Measurements from ENCODE around the gene SLC39A1. TPM values are rescaled to one million over a fixed set of nuclear protein-coding genes. Genes with fewer than 3 reads are reported as not detected.

The SLC39A1 gene
- total and polyA plus RNA-seq, 2 experiments from 2014 or later: 87.3 to 220 TPM

DNA sequence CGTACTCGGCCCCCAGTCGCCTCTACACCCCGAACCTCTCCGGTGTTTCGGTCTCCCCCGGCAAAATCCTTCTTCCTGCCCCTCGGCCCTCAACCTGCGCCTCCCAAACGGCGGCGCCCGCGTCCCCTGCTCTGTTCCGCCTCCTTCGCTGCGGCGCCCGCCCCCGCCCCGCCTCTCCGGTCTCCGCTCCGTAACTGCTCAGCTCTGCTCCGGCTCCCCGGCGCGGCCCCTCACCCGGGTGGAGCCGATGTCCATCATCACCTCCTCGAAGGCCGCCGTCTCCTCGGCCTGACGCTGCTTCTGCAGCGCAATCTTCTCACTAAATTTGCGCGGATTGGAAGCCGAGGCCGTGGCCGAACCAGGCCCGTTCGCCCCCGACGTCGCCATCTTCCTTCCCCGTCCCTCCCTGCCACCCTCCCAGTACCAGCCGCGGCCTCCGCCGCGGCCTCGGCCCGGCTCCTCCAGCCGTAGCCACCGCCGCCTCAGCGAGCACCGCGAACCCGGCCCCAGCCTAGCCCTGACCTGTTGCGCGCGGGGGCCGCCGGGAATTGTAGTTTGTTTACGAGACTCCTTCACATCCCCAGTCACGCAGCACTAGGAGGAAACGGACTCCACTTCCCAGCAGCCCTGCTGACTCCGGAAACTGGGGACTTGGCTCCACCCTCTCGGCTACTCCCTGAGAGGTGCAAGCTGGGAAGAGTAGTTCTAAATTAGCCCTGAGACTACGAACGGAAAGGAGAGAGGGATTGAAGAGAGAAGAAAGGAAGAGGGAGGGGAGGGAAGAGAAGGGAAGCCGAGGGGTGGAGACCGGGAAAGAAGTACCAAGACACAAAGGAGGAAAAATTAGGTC lies 5.0 kb downstream of the SLC39A1 start, which contains the start of gene CRTC2:
Gene CRTC2, minus strand, starts transcription at position 502 of the 850 bp plus-strand sequence. Its CDS starts 115 bp downstream, at position 387.
- DNase-seq (ENCODE audit: low spot score) (peak; percentile 100), ATAC-seq (peak; percentile 82)
- Histone ChIP-seq H3K79me2 (replicated peaks; ENCODE audit: insufficient read depth) (peaks cover 73% of the 10 kb centered on the region), H4K20me1 (replicated peaks; ENCODE audit: insufficient read depth) (peaks cover 25% of the 10 kb centered on the region), H3K4me1 (ENCODE audit: insufficient read depth) (peaks cover 29% of the 10 kb centered on the region), H3K4me3 (peak within 1 kb of the TSS; percentile 98), H3K27ac (ENCODE audit: low read depth) (peak within 1 kb of the TSS; percentile 93), H3K4me2 (peak within 1 kb of the TSS; percentile 99), H2AFZ (0 out of 2 replicates have a peak within 1 kb of the TSS, but pooled peaks have one; percentile 7), H3K36me3 (ENCODE audit: insufficient read depth) (peaks cover 14% of the 10 kb centered on the region), H3K27me3 (ENCODE audit: insufficient read depth) (no peaks in the 10 kb centered on the region), H3F3A (replicated peaks; ENCODE audit: low read depth) (peaks cover 31% of the 10 kb centered on the region), H3K9me2 (ENCODE audit: insufficient read depth) (no peaks in the 10 kb centered on the region)
- peaks cover 44% of the 10 kb centered on the region for H3K4me1 Mint-ChIP-seq
- H3K27ac Mint-ChIP-seq: peak within 1 kb of the TSS; percentile 98
- H3K27me3 Mint-ChIP-seq (ENCODE audit: insufficient read depth, low read depth, poor library complexity): peaks cover 30% of the 10 kb centered on the region
- peaks cover 3% of the 10 kb centered on the region; the same call in 2 of the 3 replicates for H3K9me3 Mint-ChIP-seq
- H3K4me3 Mint-ChIP-seq: peak within 1 kb of the TSS; percentile 99
- TF ChIP-seq ZNF114 (CRISPR knock-in tag; IDR thresholded peaks at IDR 0.05) (0 out of 2 replicates have a peak, but pooled peaks have one; percentile 23), CREB1 (CRISPR knock-in tag; IDR thresholded peaks at IDR 0.05; ENCODE audit: low read depth) (peak; percentile 70), STAT1 (IDR thresholded peaks at IDR 0.05; ENCODE audit: unreplicated experiment) (no peak), EZH2 (IDR thresholded peaks at IDR 0.05; ENCODE audit: low read depth, unreplicated experiment) (no peak), POLR2AphosphoS5 (IDR thresholded peaks at IDR 0.05; ENCODE audit: low read depth) (peak; percentile 92)
- TF ChIP-seq, protein P1, sequence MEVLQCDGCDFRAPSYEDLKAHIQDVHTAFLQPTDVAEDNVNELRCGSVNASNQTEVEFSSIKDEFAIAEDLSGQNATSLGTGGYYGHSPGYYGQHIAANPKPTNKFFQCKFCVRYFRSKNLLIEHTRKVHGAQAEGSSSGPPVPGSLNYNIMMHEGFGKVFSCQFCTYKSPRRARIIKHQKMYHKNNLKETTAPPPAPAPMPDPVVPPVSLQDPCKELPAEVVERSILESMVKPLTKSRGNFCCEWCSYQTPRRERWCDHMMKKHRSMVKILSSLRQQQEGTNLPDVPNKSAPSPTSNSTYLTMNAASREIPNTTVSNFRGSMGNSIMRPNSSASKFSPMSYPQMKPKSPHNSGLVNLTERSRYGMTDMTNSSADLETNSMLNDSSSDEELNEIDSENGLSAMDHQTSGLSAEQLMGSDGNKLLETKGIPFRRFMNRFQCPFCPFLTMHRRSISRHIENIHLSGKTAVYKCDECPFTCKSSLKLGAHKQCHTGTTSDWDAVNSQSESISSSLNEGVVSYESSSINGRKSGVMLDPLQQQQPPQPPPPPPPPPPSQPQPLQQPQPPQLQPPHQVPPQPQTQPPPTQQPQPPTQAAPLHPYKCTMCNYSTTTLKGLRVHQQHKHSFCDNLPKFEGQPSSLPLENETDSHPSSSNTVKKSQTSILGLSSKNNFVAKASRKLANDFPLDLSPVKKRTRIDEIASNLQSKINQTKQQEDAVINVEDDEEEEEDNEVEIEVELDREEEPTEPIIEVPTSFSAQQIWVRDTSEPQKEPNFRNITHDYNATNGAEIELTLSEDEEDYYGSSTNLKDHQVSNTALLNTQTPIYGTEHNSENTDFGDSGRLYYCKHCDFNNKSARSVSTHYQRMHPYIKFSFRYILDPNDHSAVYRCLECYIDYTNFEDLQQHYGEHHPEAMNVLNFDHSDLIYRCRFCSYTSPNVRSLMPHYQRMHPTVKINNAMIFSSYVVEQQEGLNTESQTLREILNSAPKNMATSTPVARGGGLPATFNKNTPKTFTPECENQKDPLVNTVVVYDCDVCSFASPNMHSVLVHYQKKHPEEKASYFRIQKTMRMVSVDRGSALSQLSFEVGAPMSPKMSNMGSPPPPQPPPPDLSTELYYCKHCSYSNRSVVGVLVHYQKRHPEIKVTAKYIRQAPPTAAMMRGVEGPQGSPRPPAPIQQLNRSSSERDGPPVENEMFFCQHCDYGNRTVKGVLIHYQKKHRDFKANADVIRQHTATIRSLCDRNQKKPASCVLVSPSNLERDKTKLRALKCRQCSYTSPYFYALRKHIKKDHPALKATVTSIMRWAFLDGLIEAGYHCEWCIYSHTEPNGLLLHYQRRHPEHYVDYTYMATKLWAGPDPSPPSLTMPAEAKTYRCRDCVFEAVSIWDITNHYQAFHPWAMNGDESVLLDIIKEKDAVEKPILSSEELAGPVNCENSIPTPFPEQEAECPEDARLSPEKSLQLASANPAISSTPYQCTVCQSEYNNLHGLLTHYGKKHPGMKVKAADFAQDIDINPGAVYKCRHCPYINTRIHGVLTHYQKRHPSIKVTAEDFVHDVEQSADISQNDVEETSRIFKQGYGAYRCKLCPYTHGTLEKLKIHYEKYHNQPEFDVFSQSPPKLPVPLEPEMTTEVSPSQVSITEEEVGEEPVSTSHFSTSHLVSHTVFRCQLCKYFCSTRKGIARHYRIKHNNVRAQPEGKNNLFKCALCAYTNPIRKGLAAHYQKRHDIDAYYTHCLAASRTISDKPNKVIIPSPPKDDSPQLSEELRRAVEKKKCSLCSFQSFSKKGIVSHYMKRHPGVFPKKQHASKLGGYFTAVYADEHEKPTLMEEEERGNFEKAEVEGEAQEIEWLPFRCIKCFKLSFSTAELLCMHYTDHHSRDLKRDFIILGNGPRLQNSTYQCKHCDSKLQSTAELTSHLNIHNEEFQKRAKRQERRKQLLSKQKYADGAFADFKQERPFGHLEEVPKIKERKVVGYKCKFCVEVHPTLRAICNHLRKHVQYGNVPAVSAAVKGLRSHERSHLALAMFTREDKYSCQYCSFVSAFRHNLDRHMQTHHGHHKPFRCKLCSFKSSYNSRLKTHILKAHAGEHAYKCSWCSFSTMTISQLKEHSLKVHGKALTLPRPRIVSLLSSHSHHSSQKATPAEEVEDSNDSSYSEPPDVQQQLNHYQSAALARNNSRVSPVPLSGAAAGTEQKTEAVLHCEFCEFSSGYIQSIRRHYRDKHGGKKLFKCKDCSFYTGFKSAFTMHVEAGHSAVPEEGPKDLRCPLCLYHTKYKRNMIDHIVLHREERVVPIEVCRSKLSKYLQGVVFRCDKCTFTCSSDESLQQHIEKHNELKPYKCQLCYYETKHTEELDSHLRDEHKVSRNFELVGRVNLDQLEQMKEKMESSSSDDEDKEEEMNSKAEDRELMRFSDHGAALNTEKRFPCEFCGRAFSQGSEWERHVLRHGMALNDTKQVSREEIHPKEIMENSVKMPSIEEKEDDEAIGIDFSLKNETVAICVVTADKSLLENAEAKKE (CRISPR knock-in tag; IDR thresholded peaks at IDR 0.05): no peak
- TF ChIP-seq, protein P2, sequence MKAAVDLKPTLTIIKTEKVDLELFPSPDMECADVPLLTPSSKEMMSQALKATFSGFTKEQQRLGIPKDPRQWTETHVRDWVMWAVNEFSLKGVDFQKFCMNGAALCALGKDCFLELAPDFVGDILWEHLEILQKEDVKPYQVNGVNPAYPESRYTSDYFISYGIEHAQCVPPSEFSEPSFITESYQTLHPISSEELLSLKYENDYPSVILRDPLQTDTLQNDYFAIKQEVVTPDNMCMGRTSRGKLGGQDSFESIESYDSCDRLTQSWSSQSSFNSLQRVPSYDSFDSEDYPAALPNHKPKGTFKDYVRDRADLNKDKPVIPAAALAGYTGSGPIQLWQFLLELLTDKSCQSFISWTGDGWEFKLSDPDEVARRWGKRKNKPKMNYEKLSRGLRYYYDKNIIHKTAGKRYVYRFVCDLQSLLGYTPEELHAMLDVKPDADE (IDR thresholded peaks at IDR 0.05): peak; percentile 99
- H3K36me3 Mint-ChIP-seq (ENCODE audit: low read depth): peaks cover 40% of the 10 kb centered on the region
